Measurements from ENCODE around the gene NEDD9. TPM values are rescaled to one million over a fixed set of nuclear protein-coding genes. Genes with fewer than 3 reads are reported as not detected.
A peak's percentile ranks its signal among the peaks of the same experiment; 100 is the strongest.

Gene NEDD9
- total RNA-seq, 2 experiments from 2014 or later: 72.2 to 80.8 TPM

DNA sequence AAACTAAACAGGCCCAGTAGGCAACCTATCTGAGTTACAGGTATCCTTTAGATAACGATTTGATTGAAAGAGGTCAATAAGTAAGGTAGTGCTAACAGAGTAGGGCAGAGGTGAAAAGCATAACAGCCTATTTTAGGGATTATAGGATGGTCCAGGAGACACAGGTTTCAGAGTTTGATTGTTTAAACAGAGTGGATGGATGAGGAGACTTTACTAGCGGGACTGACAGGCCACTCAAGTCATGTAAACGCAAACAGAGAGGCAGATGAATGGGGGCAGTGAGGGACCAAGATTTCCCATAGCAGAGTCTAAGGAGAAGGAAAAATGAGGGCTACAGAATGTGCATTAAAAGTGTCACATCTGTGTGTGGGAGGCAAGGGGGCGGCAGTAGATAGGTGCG is 4.8 kb downstream of the NEDD9 start:
- DNase-seq (no peak), ATAC-seq (ENCODE audit: low read depth) (no peak)
- Mint-ChIP-seq H3K4me1 (peaks cover 64% of the 10 kb centered on the region), H3K36me3 (peaks cover 62% of the 10 kb centered on the region), H3K9me3 (peaks cover 4% of the 10 kb centered on the region), H3K27ac (no peak overlapping the region), H3K4me3 (peak overlapping the region; percentile 25), H3K27me3 (no peaks in the 10 kb centered on the region)
- POLR2A ChIA-PET: interaction anchor here (0.8 to 1.6 kb wide), 2 partner anchors 14 to 25 kb away, joined by 3 read pairs; no protein-coding TSS in a partner anchor

DNA sequence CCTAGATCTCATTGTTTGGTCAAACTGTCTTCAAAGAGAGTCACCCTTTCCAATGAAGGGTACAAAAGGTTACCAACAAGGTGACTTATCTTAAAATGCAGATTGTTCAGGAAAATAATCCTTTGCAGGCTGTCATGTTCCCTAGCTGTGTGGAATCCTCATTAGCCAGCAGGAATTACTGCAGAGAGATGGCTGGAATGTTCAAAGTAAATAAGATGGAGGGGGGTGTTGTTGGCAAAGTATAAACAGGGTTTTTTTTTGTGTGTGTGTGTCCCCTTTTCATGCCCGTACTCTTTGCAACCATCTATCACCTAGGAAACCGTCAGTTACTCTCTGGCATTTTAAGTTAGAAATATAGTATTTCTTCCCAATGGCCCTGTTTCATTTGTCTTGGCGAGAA is 6.5 kb downstream of the NEDD9 start:
- DNase-seq (no peak), ATAC-seq (ENCODE audit: low read depth) (no peak)
- POLR2A ChIA-PET: no interaction called here
- peak overlapping the region; percentile 18 for H3K4me3 Mint-ChIP-seq
- H3K4me1 Mint-ChIP-seq: peaks cover 71% of the 10 kb centered on the region
- H3K36me3 Mint-ChIP-seq: peaks cover 58% of the 10 kb centered on the region
- H3K27me3 Mint-ChIP-seq: no peaks in the 10 kb centered on the region
- peaks cover 4% of the 10 kb centered on the region for H3K9me3 Mint-ChIP-seq
- H3K27ac Mint-ChIP-seq: peak overlapping the region; percentile 97

DNA sequence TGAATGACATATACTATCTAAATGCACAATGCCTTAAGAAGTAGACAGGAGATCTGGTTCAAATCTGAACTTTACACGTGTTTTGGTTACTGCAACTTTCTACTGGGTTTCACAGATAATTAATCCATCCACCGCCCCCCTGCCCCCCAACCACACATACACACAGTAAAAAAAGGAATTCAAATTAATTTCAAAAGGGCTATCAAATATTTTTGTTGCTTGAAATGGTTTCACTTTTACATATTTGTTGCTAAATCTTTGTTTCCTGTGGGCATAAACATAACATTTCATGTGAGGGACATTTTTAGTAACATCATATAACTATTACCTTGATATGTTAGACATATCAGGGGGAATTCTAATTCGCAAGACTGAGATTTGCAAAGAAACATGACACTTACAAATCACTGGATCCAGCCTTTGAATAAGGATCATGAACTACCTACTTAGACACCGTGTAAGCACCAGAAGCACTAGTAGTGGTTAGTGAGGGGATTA is 7.5 kb downstream of the NEDD9 start:
- Mint-ChIP-seq H3K27ac (peak overlapping the region; percentile 97), H3K9me3 (peaks cover 4% of the 10 kb centered on the region), H3K36me3 (peaks cover 59% of the 10 kb centered on the region), H3K27me3 (no peaks in the 10 kb centered on the region), H3K4me1 (peaks cover 70% of the 10 kb centered on the region), H3K4me3 (peak overlapping the region; percentile 74)
- DNase-seq (no peak), ATAC-seq (ENCODE audit: low read depth) (no peak)
- POLR2A ChIA-PET: interaction anchor here (0.9 to 3.9 kb wide), 5 partner anchors 7 to 53 kb away, joined by 4 to 59 read pairs (median 43); partner anchors contain the start of gene NEDD9

GRCh38 chr6:11224252-11224965 is 8.1 kb downstream of the NEDD9 start:
- peak overlapping the region; percentile 97 for H3K27ac Mint-ChIP-seq
- no peaks in the 10 kb centered on the region for H3K27me3 Mint-ChIP-seq
- H3K4me3 Mint-ChIP-seq: peak overlapping the region; percentile 74
- peaks cover 65% of the 10 kb centered on the region for H3K36me3 Mint-ChIP-seq
- peaks cover 70% of the 10 kb centered on the region for H3K4me1 Mint-ChIP-seq
- H3K9me3 Mint-ChIP-seq: peaks cover 4% of the 10 kb centered on the region
- POLR2A ChIA-PET: interaction anchor here (0.9 to 3.9 kb wide), 7 partner anchors 8 to 54 kb away, joined by 3 to 59 read pairs (median 25); partner anchors contain the start of gene NEDD9
- ATAC-seq (ENCODE audit: low read depth): peak; percentile 85
- DNase-seq: peak; percentile 58

DNA sequence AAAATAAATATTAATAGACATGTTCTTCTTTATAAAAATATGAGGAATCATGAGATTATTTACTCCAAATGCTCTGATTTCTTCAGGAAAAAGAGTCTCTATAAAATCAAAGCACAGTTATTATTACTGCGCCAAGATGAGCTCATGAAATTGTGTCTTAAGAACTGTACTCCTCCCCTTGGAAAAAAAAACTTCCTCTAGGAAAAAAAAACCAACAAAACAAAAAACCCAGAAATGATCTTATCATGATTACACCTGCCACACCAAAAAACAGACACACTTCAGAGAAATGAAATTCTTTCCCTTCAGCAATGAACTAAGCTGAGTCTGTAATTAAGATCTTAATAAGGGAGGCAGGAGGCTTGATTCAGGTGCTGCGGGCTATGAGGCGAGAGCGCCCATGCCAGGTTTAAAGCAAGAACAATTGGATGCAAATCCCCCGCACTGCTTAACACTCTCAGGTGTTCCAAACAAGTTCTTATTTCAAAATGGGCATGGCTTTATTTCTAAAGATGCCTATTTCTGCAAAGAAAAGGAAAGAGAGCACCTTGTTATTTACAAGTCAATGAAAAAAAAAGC is 9.1 kb downstream of the NEDD9 start:
- peak overlapping the region; percentile 97 for H3K27ac Mint-ChIP-seq
- POLR2A ChIA-PET: interaction anchor here (1.0 to 3.9 kb wide), 11 partner anchors 9 to 190 kb away, joined by 3 to 59 read pairs (median 6); partner anchors contain the start of gene NEDD9
- H3K27me3 Mint-ChIP-seq: no peaks in the 10 kb centered on the region
- peak overlapping the region; percentile 74 for H3K4me3 Mint-ChIP-seq
- peaks cover 77% of the 10 kb centered on the region for H3K4me1 Mint-ChIP-seq
- peaks cover 72% of the 10 kb centered on the region for H3K36me3 Mint-ChIP-seq
- no peak for ATAC-seq (ENCODE audit: low read depth)
- no peak for DNase-seq
- H3K9me3 Mint-ChIP-seq: peaks cover 4% of the 10 kb centered on the region

GRCh38 chr6:11222385-11223277 is 9.8 kb downstream of the NEDD9 start:
- H3K9me3 Mint-ChIP-seq: peaks cover 2% of the 10 kb centered on the region
- peaks cover 71% of the 10 kb centered on the region for H3K36me3 Mint-ChIP-seq
- ATAC-seq (ENCODE audit: low read depth): peak; percentile 65
- H3K27ac Mint-ChIP-seq: peak overlapping the region; percentile 74
- H3K27me3 Mint-ChIP-seq: no peaks in the 10 kb centered on the region
- peaks cover 80% of the 10 kb centered on the region for H3K4me1 Mint-ChIP-seq
- no peak for DNase-seq
- peak overlapping the region; percentile 53 for H3K4me3 Mint-ChIP-seq
- POLR2A ChIA-PET: interaction anchor here (0.7 to 3.9 kb wide), 11 partner anchors 10 to 190 kb away, joined by 3 to 59 read pairs (median 6); partner anchors contain the start of gene NEDD9

GRCh38 chr6:11221623-11222384 is 10.7 kb downstream of the NEDD9 start:
- no peak for ATAC-seq (ENCODE audit: low read depth)
- no peak for DNase-seq
- Mint-ChIP-seq H3K27ac (peak overlapping the region; percentile 74), H3K36me3 (peaks cover 69% of the 10 kb centered on the region), H3K9me3 (peaks cover 2% of the 10 kb centered on the region), H3K4me1 (peaks cover 79% of the 10 kb centered on the region), H3K4me3 (peak overlapping the region; percentile 53), H3K27me3 (no peaks in the 10 kb centered on the region)
- POLR2A ChIA-PET: interaction anchor here (0.7 to 3.9 kb wide), 11 partner anchors 10 to 191 kb away, joined by 3 to 59 read pairs (median 6); partner anchors contain the start of gene NEDD9

DNA sequence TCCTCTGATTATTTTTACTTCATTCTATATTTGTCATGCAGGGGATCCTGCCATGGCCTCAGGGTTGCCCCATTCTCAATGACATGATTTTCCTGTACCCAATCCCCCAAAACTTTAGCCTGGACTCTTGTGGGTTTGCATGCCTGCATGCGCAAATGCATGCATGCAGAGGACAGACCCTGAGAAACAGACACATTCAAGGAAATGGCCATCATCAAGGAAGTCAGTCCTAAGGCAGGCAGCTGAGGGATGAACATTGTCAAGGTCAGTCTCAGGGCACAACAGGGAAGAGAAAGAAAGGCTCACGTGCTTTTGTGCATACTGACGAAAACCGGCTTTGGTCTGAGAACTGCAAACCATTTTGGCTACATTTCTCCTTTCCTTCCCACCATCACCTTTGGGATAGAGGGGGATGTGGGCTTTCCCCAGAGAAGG is 13.1 kb downstream of the NEDD9 start:
- Mint-ChIP-seq H3K27ac (peak overlapping the region; percentile 59), H3K27me3 (no peaks in the 10 kb centered on the region), H3K9me3 (no peaks in the 10 kb centered on the region), H3K4me1 (peaks cover 72% of the 10 kb centered on the region), H3K36me3 (peaks cover 68% of the 10 kb centered on the region), H3K4me3 (no peak overlapping the region)
- no peak for ATAC-seq (ENCODE audit: low read depth)
- no peak for DNase-seq
- POLR2A ChIA-PET: interaction anchor here (1.1 kb wide), 1 partner anchor 11 kb away, joined by 5 read pairs; no protein-coding TSS in a partner anchor

GRCh38 chr6:11218538-11219399 is 13.7 kb downstream of the NEDD9 start:
- no peaks in the 10 kb centered on the region for H3K27me3 Mint-ChIP-seq
- ATAC-seq (ENCODE audit: low read depth): no peak
- POLR2A ChIA-PET: interaction anchor here (4.2 kb wide), 1 partner anchor 17 kb away, joined by 18 read pairs; no protein-coding TSS in a partner anchor
- H3K9me3 Mint-ChIP-seq: no peaks in the 10 kb centered on the region
- DNase-seq: no peak
- peaks cover 66% of the 10 kb centered on the region for H3K4me1 Mint-ChIP-seq
- no peak overlapping the region for H3K4me3 Mint-ChIP-seq
- peaks cover 68% of the 10 kb centered on the region for H3K36me3 Mint-ChIP-seq
- H3K27ac Mint-ChIP-seq: peak overlapping the region; percentile 11

DNA sequence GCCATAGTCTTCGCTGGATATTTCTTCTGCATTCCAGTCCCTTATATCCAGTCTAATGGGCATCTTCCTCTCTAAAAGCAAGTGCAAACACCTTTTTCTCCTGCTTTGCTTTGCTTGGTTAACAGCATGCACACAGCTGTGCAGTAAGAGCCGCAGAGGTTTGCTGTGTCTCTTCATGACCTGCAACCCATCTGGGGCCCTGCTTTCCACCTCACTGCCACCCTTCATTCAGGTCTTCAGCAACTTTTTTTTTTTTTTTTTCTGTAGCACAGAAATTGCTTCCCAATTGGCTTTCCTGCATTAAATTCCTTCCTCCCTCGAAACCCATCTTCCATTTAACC is 14.4 kb downstream of the NEDD9 start:
- no peak for ATAC-seq (ENCODE audit: low read depth)
- no peak overlapping the region for H3K4me3 Mint-ChIP-seq
- POLR2A ChIA-PET: interaction anchor here (4.2 kb wide), 1 partner anchor 16 kb away, joined by 18 read pairs; no protein-coding TSS in a partner anchor

DNA sequence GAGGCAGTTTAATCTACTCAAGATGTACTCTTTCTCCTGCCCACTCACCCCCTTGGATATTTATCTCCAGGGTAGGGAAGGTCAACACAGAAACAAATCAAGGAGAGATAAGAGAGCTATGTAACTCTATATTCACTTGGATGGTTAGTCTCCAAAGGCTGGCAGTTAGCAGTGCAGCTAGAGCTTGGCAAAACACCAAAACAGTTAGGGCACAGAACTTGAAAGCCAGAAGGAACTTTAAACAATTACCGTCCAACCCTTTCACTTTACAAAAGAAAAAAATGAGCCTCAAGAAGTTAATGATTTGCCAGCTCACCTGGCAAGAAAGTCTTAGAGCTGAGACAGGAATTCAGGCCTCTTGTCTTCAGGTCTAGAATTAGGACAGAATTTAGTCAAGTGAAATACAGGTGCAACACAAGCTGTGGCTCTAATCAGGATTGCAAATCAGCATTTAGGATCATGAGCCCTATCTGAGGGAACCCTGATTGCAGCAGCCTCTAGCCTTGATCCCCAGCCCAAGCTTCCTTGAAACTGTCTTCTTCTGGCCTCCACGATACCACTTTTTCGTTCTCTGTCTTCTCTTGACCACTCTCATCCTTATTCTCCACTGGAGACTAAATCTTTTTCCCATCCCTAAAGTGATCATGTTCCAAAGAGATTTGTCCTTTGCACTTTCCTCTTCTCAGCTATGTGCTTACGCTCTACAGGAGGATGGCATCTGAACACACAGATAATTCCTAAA is 14.9 kb downstream of the NEDD9 start:
- no peaks in the 10 kb centered on the region for H3K9me3 Mint-ChIP-seq
- H3K36me3 Mint-ChIP-seq: peaks cover 74% of the 10 kb centered on the region
- DNase-seq (no peak), ATAC-seq (ENCODE audit: low read depth) (no peak)
- peak overlapping the region; percentile 24 for H3K27ac Mint-ChIP-seq
- H3K27me3 Mint-ChIP-seq: no peaks in the 10 kb centered on the region
- peaks cover 63% of the 10 kb centered on the region for H3K4me1 Mint-ChIP-seq
- H3K4me3 Mint-ChIP-seq: no peak overlapping the region
- POLR2A ChIA-PET: interaction anchor here (4.2 kb wide), 1 partner anchor 15 kb away, joined by 18 read pairs; no protein-coding TSS in a partner anchor

More for the DNA sequence above, 14.4 kb downstream of the NEDD9 start:
- Mint-ChIP-seq H3K27me3 (no peaks in the 10 kb centered on the region), H3K9me3 (no peaks in the 10 kb centered on the region), H3K27ac (peak overlapping the region; percentile 24), H3K36me3 (peaks cover 70% of the 10 kb centered on the region), H3K4me1 (peaks cover 63% of the 10 kb centered on the region)
- DNase-seq: no peak
